H1 (cell line): ENCODE data around the gene RAPGEF5. TPM values are rescaled to one million over a fixed set of nuclear protein-coding genes. Genes with fewer than 3 reads are reported as not detected.

Experiments
- EZH2 ChIP-seq: fragments of 200-600 bp; sonication (generic); IDR thresholded peaks from 2 replicates; pipeline ENCODE4 v1.7.1; 2012; ENCODE audit warnings: low read depth, mild to moderate bottlenecking, moderate library complexity, low read length, inconsistent platforms; ENCODE audit not compliant: severe bottlenecking
- JUN ChIP-seq: IDR thresholded peaks from 2 replicates; pipeline ENCODE4 v1.6.1; 2011; ENCODE audit warnings: low read depth, mild to moderate bottlenecking, improper control_type of control experiment, low read length
- RNF2 ChIP-seq: fragments of 200-900, 300-1000 bp; sonication (generic); IDR thresholded peaks from 2 replicates; pipeline ENCODE4 v1.7.1; 2016; ENCODE audit warnings: borderline replicate concordance, low read depth, mild to moderate bottlenecking, antibody characterized with exemption, low read length; ENCODE audit not compliant: poor library complexity, severe bottlenecking; ENCODE audit errors: missing control alignments
- polyA plus RNA-seq, 7 experiments: library from polyadenylated mRNA; depleted of rRNA in 3 of 7; stranded (reverse) in 5 of 7; unstranded in 2 of 7; fragments of >200 nt in 5 of 7; fragments of 200-250 nt in 2 of 7; gene quantifications; 1 replicate in 5 of 7; 2 replicates in 1 of 7; 4 replicates in 1 of 7; pipeline versions ENCODE4 v1.2.1 to v1.2.3, GENCODE V29; 2011 to 2013; ENCODE audit warnings: missing spikeins in 2 of 7, mixed read lengths in 2 of 7
- total RNA-seq: library from RNA; stranded (reverse); fragmentation: NEBNext Ultra II Directional; extraction: Animal tissue kit (Norgen Biotek cat#: 25700); gene quantifications from 2 replicates; pipeline ENCODE4 v1.2.1, GENCODE V29; 2021

RAPGEF5 gene
- total and polyA plus RNA-seq, 2 of the 8 experiments (the other 6 are each of a cell fraction or from before 2014, with no cell fraction given): 4.4 to 22.9 TPM

DNA sequence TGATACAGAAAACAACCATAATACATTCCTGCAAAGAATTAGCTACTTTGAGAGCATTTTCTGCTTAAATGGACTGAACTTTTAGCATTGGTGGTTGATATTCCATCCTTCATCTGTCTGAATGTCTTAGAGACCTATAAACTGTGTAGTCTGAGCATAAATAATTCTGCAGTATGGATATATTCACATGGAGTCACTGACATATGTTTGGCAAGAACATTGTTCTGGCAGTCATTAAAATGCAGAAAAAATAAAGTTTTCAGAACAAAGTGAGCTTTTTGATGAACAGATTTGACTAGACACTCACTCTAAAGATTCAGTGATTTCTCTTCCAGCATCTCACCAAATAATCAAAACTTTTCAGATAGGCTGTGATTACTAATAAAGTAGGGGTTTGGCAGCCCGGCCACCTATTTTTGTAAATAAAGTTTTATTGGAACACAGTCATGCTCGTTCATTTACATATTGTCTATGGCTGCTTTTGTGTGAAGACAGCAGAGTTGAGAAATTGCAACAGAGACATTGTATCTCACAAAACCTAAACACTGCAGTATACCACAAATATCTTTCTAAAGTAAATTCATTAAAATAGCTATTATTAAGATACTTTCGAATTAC is 44.1 kb upstream of the RAPGEF5 start (continued):
- TF ChIP-seq JUN (no peak), RNF2 (no peak), EZH2 (no peak)
